Stimulated activated CD8-positive, alpha-beta memory T cell treated with anti-CD3 and anti-CD28 coated beads, Interleukin-2, amount 100 ng/mL, for 1 hour (primary cell): ENCODE data around the gene CD59.
"Not testable (repeated sequence)": the region's sequence is repeated elsewhere in the genome, so short reads cannot be mapped to it uniquely, and the experiment has no call there.

Experiments used
- DNase-seq, 2 donors: peaks; one replicate each; pipeline ENCODE4 v3.0.0-alpha.2; 2020; ENCODE audit warnings: low read depth in 2 of 2

Gene CD59

DNA sequence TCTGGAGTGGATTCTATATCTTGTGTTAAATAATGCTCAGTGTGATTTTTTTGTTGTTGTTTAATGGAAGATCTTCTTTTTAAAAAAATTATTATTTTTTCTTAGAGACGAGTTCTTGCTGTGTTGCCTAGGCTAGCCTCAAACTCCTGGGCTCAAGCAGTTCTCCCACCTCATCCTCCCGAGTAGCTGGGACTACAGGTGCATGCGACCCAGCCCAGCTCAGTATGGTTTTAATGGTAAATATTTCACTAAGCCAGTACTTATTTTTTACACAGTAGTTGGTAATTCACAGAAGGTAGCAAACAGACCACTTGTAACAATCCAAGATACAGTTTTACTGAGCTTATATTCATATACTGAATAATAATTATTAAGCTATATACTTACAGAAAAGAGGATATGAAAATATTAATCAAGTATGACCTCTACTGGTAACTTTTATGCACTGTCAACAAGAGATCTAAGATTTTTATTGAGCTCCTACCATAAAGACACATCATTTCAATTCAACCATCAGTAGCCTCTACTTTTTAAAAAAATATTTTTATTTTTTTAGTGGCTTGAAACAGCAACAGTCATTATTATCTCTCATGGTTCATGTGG is 6.1 kb upstream of the CD59 start:
- DNase-seq: no peak

DNA sequence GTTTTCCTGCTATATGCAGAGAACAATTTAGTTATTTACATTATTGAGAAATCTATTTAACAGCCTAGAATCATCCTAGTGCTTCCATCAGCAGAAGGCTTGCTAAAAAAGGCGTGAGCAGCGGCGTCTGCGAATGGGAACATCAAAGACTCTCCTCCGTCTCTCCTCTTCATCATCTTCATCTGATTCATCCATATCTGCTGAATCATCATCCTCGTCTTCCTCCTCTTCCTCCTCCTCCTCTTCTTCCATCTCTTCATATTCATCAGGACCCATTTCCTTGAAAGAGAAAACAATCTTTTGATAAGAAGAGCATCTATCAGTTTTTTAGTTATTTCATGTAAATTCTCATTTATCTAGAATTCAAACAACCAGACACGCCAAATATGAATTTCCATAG is 5.6 kb upstream of the CD59 start:
- no peak for DNase-seq

DNA sequence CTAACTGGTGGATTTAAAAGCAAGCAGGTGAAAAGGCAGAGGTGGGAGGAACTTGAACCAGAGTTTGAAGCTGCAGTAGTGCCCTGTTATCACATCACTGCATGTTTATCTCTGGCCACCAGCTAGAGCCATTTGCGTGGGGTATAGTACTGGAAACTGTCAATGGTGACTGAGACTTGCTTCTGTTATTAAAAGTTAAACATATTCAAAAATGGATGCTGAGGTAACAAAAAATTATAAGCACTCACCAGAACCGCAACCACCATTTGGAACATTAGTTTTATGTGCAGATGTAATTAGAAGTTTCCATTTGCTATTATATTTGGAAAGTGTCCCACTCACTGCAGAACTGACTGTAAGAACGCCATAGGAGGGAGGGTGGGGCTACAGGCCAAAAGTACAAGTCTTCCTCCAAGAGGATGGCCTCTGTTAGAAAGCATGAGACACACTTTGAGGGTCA is 1.2 kb upstream of the CD59 start:
- no peak for DNase-seq

DNA sequence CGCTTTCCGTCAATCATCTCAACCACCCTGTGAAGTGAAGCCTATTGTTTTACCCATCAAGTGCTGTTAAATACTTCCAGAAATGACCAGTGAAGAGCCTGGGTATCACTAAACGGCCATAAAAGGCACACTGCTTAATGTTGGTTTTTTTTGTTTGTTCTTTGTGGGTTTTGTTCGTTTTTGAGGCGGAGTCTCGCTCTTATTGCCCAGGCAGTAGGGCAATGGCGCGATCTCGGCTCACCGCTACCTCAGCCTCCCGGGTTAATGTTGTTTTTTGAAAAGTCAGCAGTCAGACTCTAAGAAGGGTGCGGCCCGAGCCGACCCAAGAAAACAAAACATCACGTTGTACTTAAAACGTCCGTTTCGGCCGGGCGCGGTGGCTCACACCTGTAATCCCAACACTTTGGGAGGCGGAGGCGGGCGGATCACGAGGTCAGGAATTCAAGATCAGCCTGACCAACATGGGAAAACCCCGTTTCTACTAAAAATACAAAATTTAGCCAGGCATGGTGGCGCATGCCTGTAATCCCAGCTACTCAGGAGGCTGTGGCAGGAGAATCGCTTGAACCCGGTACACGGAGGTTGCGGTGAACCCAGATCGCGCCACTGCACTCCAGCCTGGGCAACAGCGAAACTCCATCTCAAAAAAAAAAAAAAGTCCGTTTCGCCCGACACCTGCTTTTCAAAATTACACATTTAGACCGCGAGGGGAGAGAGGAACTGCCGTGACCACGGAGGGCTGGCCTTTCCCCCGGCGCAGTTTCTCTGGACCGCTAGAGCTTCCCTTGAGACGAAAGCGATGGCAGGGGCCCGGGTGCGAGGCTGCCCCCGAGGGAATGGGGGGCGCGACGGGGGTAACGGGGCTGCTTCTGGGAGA is 714 bp downstream of the CD59 start:
- no peak for DNase-seq

DNA sequence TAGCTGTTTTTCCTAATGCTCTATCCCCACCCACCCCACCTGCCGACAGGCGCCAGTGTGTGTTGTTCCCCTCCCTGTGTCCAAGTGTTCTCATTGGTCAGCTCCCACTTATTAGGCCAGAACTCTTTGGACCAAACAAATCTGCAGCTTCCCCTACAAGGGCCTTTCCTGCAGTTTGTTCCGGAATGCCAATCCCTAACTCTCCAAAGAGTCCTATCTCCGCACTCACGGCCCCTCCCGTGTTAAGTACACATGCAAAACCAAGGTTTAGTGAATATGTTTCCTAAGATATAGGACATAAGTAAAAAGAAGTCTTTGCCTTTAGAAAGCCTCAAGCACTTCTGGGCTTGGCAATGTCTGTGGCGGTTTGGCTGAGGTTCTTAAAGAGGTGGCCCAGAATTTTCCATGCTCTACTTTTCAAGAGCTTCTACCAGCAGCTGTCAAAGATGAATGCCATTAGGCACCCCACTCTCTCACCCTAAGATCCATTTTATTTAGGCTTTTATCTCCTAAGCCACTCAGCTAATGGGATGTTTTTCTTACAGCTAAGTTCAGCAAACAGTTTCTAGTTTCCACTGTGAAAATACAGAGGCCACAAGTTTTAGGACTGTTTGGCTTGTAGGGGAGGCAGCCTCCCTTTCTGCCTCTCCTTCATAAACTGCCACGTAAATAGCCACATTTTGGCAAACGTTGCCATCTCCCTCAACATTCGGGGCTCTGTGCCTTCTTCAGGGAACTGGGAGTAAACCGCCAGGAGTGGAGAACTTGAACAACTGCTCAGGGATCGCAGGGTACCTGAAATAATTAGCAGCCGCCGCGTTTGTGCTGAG is 1.6 kb downstream of the CD59 start:
- no peak for DNase-seq

DNA sequence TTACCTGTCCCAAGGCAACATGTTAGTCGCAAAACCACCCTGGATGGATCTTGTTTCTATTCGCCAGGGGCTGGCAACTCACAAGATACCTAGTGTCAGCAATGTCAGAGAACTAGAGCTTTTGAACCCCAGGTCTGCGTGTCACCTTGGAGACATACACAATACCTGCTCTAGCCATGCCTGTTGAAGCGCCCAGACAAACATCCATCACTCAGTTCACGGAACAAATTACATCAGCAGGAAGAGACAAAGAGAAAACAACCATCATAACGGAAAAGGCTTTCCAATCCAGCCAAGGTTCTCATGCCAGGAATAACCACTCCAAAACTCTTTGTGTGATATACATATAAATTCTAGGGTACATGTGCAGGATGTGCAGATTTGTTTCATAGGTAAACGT is 2.2 kb downstream of the CD59 start:
- no peak for DNase-seq

DNA sequence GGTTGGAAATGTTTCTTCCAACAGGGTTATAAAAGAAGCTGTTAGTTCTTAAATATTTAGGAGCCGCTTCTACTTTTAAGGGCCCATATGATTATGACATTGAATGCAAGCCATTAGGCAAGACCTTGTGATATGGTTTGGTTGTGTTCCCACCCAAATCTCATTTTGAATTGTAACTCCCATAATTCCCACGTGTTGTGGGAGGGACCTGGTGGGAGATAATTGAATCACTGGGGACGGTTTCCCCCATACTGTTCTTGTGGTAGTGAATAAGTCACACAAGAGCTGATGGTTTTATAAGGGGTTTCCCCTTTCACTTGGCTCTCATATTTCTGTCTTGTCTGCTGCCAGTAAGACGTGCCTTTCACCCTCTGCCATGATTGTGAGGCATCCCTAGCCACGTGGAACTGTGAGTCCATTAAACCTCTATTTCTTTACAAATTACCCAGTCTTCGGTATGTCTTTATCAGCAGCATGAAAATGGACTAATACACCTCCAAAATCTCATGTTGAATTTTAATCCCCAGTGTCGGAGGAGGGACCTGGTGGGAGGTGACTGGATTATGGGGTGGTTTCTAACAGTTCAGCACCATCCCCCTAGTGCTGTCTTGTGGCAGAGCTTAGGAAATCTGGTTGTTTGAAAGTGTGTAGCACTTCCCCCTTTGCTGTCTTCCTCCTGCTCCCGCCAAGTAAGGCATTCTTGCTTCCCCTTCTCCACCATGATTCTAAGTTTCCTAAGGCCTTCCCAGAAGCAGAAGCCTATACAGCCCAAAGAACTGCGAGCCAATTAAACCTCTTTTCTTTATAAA is 4.3 kb downstream of the CD59 start:
- no peak for DNase-seq

DNA sequence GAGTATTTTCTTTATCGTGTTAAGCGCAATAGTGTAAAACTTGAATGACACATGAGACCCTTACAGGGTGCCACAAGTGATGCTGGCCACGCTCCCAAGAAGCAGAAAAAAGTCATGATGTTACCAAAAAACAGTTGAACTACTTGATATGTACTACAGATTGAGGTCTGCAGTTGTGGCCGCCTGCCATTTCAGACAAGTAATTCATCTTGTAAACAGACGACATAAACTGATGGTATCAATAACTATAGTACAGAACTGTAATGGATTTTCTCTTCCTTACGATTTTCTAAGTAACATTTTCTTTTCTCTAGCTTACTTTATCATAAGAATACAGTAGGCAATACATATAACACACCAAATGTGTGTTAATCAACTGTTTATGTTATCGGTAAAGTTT is 5.5 kb downstream of the CD59 start:
- no peak for DNase-seq

DNA sequence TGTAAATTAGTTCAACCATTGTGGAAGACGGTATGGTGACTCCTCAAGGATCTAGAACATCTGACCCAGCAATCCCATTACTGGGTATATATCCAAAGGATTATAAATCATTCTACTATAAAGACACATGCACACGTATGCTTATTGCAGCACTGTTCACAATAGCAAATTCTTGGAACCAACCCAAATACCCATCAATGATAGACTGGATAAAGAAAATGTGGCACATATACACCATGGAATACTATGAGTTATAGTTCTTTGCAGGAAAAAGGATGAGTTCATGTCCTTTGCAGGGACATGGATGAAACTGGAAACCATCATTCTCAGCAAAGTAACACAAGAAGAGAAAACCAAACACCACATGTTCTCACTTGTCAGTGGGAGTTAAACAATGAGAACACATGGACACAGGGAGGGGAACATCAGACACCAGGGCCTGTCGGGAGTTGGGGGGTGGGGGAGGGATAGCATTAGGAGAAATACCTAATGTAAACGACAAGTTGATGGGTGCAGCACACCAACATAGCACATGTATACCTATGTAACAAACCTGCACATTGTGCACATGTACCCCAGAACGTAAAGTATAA is 7.1 kb downstream of the CD59 start:
- DNase-seq: not testable (repeated sequence)

DNA sequence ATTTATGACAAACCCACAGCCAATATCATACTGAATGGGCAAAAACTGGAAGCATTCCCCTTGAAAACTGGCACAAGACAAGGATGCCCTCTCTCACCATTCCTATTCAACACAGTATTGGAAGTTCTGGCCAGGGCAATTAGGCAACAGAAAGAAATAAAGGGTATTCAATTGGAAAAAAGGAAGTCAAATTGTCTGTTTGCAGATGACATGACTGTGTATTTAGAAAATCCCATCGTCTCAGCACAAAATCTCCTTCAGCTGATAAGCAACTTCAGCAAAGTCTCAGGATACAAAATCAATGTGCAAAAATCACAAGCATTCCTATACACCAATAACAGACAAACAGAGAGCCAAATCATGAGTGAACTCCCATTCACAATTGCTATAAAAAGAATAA is 8.7 kb downstream of the CD59 start:
- DNase-seq: not testable (repeated sequence)

DNA sequence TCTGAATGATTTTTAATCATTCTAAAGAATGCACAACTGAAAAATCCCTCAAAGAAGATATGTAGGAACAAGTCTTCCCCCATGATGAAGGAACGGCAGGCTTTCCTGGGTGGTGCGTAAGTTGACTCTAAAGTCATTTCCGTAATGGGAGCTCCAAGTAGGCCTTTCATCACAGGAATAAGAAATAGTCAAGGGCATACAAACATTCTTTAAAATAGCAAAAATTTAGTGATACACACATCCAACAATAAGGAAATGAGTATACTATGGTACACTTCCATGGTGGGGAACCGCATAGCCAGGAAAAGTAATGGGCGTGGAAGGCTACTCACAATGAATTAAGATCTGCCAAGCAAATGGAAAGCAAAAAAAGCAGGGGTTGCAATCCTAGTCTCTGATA is 10.7 kb downstream of the CD59 start:
- no peak for DNase-seq

DNA sequence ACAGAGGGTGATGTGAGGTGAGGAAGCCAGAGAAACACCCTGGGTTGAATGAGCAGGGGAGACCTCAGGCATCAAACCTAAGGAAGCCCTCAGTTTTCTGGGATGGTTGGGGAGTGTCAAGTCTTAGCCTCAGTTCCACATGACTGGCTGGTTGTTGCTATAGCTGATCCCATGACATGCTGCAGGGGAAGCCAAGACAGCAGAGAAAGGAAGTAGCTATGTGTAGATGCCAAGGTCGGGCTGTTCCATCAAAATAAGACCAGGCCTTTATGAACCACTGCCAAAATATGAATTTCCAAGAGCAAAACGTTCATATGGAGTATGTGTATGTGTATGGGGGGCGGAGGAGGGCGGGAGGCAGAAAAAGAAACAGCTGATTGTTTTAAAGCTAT is 11.6 kb downstream of the CD59 start:
- DNase-seq: no peak

DNA sequence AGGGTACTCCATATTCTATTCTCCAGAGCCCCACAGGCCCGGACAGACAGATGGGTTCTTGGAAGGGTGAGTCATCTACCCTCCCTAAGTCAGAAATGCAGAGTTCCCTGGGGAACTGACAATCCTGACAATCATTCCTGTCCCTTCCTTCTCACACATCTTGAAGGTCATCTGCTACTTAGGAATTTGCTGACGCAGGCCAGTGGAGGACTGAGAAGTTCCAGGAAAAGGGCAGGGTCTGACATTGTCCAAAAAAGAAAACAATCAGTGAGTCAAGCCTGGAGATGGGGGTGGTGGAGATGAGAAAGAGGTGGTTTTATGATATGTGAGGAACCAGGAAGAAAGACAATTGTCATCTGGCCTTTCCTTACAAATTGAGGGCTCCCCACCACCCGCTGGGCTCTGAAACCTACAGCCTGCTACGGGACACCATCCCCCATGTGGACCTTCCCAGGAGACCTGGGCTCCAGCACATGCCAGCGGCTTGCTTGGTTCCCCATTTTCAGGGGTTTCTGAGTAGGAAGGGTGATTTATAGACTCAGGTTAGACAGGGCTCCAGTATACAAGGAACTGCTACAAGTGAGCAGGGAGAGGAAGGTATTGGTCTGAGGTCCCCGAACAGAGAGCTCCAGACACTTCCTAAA is 12.9 kb downstream of the CD59 start:
- no peak for DNase-seq

DNA sequence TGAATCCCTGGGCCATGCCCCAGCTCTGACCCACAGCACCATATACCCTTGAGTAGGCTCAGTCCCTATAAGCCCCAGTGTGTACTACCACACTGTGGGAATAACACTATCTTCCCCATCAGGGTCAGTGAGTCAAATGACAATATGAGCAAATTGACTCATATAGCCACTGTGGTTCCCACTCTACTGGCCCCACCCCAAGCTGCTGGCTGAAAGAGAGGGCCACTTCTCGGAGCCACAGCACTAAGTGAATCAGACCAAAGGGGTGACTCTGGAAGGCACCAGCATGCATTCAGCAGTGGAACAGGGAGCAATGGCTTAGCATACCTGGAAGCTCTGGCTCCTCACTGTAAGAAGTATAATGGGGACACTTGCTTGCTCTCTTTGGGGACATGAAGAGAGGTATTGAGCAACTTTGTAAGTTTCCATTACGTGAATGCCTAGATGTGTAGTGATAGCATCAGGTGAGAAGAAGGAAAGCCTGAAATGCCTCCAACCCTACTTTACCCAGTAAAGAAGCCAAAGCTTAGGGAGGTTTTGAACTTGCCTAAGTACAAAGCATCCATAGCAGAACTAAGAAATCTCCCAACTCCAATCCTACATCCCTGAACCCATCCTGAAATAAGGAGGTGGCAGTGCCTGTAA is 13.5 kb downstream of the CD59 start:
- DNase-seq: no peak

DNA sequence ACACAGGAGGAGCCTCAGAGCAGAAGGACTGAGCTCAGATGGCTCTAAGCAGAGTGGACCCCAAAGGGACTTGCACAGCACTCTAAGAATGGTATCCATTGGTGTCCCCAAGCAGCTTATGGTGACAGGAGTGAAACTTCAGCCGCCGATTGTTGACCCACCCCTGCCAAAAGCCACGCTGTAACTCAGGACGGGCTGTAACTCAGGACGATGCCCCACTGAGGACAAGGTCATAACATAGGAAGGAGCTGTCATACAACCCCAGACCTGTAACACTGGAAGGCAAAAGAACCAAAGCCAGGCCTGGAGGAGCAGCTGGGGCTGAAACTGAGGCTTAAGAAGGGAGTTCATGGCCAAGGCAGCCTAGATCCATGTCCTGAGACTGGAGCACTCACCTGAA is 14.2 kb downstream of the CD59 start:
- no peak for DNase-seq

DNA sequence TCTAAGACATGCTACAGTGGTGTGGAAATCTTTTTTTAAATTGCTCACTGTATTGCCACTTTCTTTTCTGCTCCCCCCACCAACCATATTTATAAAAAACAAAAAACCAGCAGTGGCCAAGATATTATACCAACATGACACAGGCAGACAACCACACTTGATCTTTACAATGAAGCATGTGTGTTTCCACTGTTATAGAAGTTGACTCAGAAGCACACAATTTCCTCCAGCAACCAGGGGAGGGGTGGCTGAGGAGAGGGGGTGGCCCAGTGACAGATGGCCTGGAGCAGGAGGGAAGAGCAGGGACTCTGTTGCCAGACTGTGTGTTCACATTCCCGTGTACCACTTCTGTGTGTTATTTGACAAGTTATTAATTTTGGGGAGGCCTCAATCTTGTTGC is 14.8 kb downstream of the CD59 start:
- DNase-seq: no peak

DNA sequence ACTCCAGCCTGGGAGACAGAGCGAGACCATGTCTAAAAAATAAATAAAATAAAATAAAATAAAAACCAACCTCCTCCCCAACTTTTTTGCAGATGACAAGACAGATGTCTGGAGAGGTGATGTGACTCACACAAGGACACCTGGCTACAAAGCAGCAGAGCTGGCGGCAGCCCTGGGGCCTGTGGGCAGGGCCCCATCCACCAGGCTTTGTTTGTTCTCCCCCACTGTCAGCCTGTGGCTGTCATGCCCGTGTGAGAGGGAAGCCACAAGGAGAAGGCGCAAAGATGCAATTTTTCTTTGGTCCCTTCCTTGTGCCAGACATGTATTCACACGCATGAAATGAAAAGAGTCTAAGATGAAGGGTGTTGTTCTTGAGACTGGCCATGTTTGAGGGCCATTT is 16.6 kb downstream of the CD59 start:
- DNase-seq: no peak

DNA sequence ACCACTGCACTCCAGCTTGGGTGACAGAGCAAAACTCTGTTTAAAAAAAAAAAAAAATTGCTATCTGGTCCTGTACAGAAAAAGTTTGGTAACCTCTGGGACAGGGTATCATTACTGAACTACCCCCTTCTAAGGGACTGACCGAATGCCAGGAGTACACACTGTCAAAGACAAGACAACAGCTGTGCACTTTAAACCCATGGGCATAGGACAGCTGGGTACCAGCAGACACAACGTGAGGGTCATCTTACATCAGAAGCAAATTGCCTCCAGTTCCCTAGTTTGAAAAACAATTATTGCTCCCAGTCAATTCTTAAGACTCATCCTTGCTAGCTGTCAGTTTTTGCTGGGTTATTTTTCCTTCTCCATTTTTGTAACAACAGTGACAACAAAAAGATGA is 17.8 kb downstream of the CD59 start:
- DNase-seq: no peak

DNA sequence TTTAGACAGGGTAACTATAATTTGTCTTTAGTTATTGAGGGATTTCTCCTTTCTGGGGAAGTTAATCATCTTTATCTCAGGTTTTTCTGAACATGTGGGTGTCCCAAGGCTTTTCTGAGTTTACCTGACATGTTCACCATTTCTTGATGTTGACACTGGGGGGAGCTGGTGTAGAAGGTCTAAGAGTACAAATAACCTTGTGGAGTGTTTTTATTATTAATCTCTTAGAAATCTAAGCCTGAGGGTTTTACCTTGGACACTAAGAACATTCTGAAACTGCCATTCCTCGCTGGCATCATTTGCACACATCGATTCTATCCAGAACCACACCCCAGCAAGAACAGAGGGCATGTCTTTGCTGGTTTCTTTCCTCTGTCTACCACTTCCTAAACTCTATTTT is 20.0 kb downstream of the CD59 start:
- no peak for DNase-seq

DNA sequence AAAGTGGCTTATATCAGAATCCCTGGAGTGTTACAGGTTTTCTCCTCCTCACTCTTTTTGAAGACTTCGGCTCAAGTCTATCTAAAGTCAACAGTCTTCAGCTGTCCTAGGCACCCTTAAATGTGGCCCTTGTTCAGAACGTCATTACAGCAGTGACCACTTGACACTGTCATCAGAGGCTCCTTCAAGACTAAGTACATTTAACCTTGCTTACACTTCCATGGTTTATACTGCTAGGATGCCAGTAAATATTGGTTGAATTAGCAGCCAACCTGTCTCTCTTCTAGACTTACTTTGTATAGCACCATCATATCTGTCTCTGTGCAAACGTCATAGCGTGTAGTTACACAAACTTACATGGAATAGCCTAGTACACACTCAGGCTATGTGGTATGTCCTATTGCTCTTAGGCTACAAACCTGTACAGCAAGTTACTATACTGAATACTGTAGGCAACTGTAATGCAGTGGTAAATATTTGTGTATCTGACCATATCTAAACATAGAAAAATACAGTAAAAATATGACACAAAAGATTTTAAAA is 22.3 kb downstream of the CD59 start:
- DNase-seq: no peak
